ENCODE data around the gene WDR26.

Gene WDR26

GRCh38 chr1:224420106-224420505 lies 14.5 kb downstream of the WDR26 start:
- no peak overlapping the region for H3K4me3 ChIP-seq (replicated peaks; ENCODE audit: low read depth, low read length)
- no peak for DNase-seq (ENCODE audit: extremely low read depth, low read depth)
- TF ChIP-seq, protein P1, sequence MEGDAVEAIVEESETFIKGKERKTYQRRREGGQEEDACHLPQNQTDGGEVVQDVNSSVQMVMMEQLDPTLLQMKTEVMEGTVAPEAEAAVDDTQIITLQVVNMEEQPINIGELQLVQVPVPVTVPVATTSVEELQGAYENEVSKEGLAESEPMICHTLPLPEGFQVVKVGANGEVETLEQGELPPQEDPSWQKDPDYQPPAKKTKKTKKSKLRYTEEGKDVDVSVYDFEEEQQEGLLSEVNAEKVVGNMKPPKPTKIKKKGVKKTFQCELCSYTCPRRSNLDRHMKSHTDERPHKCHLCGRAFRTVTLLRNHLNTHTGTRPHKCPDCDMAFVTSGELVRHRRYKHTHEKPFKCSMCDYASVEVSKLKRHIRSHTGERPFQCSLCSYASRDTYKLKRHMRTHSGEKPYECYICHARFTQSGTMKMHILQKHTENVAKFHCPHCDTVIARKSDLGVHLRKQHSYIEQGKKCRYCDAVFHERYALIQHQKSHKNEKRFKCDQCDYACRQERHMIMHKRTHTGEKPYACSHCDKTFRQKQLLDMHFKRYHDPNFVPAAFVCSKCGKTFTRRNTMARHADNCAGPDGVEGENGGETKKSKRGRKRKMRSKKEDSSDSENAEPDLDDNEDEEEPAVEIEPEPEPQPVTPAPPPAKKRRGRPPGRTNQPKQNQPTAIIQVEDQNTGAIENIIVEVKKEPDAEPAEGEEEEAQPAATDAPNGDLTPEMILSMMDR (IDR thresholded peaks at IDR 0.05; ENCODE audit: low read depth, low read length, missing control alignments) = no peak

DNA sequence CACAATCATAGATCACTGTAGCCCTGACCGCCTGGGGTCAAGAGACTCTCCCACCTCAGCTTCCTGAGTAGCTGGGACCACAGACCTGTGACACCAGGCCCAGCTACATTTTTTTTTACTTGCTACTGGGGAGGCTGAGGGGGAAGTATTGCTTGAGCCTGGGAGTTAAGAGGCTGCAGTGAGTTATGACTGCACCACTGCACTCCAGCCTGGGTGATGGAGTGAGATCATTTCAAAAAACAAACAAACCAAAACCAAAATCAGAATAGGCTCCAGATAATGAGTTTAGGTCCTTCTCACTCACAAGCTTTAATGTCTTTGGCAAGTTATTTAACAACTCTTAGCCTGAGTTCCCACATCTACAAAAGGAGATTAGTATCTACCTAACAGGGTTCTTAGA lies 22.8 kb downstream of the WDR26 start:
- TF ChIP-seq, protein P1 (IDR thresholded peaks at IDR 0.05; ENCODE audit: low read depth, low read length, missing control alignments) = no peak
- no peak overlapping the region for H3K4me3 ChIP-seq (replicated peaks; ENCODE audit: low read depth, low read length)
- DNase-seq (ENCODE audit: extremely low read depth, low read depth) = no peak

GRCh38 chr1:224408294-224408590 lies 26.4 kb downstream of the WDR26 start:
- no peak for DNase-seq (ENCODE audit: extremely low read depth, low read depth)
- no peak overlapping the region for H3K4me3 ChIP-seq (replicated peaks; ENCODE audit: low read depth, low read length)
- TF ChIP-seq, protein P1 (IDR thresholded peaks at IDR 0.05; ENCODE audit: low read depth, low read length, missing control alignments) = no peak

GRCh38 chr1:224407571-224408293 lies 26.9 kb downstream of the WDR26 start:
- no peak overlapping the region for H3K4me3 ChIP-seq (replicated peaks; ENCODE audit: low read depth, low read length)
- DNase-seq (ENCODE audit: extremely low read depth, low read depth) = no peak
- TF ChIP-seq, protein P1 (IDR thresholded peaks at IDR 0.05; ENCODE audit: low read depth, low read length, missing control alignments) = no peak

DNA sequence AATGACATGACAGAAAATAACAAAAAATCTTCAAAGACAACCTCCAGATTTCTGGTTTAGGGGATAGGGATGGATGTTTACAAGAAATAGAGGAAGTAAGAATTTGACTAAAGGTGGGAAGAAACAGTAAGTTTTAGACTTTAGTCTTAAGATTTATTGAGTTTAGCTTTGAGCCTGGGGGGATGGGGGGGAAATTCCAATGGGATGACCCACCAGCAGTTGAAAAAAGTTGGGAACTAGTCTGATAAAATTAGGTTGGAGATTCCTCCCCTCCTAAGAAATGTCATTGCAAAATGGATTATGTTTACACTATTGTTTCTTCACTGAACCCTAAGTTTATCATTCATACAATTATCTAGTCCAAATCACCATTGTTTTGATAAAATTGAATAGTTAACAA lies 28.4 kb downstream of the WDR26 start:
- no peak overlapping the region for H3K4me3 ChIP-seq (replicated peaks; ENCODE audit: low read depth, low read length)
- TF ChIP-seq, protein P1 (IDR thresholded peaks at IDR 0.05; ENCODE audit: low read depth, low read length, missing control alignments) = no peak
- DNase-seq (ENCODE audit: extremely low read depth, low read depth) = no peak

DNA sequence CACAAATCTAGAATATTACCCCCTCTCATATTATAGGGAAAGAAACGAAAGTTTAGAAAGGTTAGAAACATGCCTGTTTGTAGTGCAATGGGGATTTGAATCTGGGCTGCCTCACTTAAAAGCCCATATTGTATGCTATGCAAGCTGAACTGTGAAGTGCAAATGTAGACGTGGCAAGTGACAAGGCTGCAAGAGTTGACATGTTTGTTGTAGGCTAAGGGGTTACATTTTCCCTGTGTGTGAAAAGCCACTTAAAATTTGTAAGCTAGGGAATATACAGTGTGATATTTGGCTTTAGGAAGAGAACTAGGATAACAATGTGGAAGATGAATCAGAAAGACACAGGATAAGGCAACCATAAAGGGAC lies 29.0 kb downstream of the WDR26 start:
- DNase-seq (ENCODE audit: extremely low read depth, low read depth) = no peak
- H3K4me3 ChIP-seq (replicated peaks; ENCODE audit: low read depth, low read length) = no peak overlapping the region
- TF ChIP-seq, protein P1 (IDR thresholded peaks at IDR 0.05; ENCODE audit: low read depth, low read length, missing control alignments) = no peak
